ENCODE results near the gene FSIP2. TPM values are rescaled to one million over a fixed set of nuclear protein-coding genes. Genes with fewer than 3 reads are reported as not detected.

The FSIP2 gene
- total and polyA plus RNA-seq, 9 donors: 0.10 to 2.2 (median 0.61) TPM

- DNase-seq: no peak
- Histone ChIP-seq H3K27me3 (no peaks in the 10 kb centered on the region), H3K27ac (no peak overlapping the region), H3K36me3 (no peaks in the 10 kb centered on the region), H3K4me1 (ENCODE audit: insufficient read depth) (no peaks in the 10 kb centered on the region), H3K9me3 (no peaks in the 10 kb centered on the region), H3K4me3 (no peak overlapping the region)
- intact Hi-C loops (cut with DNase I): no loop called here
- TF ChIP-seq EP300 (IDR thresholded peaks at IDR 0.05) (no peak), CTCF (IDR thresholded peaks at IDR 0.05) (no peak), POLR2A (IDR thresholded peaks at IDR 0.05) (no peak)
- WGBS, 3 donors: 31 to 38% (median 32%) methylated on average over 2 of the region's 2 CpGs
Observed at GRCh38 chr2:185780890-185781289, 42.3 kb downstream of the FSIP2 start.

- Histone ChIP-seq H3K27me3 (no peaks in the 10 kb centered on the region), H3K4me3 (no peak overlapping the region), H3K9me3 (no peaks in the 10 kb centered on the region), H3K4me1 (ENCODE audit: insufficient read depth) (no peaks in the 10 kb centered on the region), H3K27ac (no peak overlapping the region), H3K36me3 (no peaks in the 10 kb centered on the region)
- TF ChIP-seq CTCF (IDR thresholded peaks at IDR 0.05): no peak
- no peak for TF ChIP-seq EP300 (IDR thresholded peaks at IDR 0.05)
- TF ChIP-seq POLR2A (IDR thresholded peaks at IDR 0.05): no peak
- 71 to 77% (median 76%) methylated on average over 4 of the region's 4 CpGs for WGBS, 3 donors
- intact Hi-C loops (cut with DNase I): no loop called here
- DNase-seq: no peak
Observed at GRCh38 chr2:185782223-185782769, 43.7 kb downstream of the FSIP2 start.

GRCh38 chr2:185785156-185785555 lies 46.6 kb downstream of the FSIP2 start:
- intact Hi-C loops (cut with DNase I): no loop called here
- H3K4me1 ChIP-seq (ENCODE audit: insufficient read depth): no peaks in the 10 kb centered on the region
- no peak overlapping the region for H3K27ac ChIP-seq
- H3K4me3 ChIP-seq: no peak overlapping the region
- DNase-seq: no peak
- no peaks in the 10 kb centered on the region for H3K36me3 ChIP-seq
- no peaks in the 10 kb centered on the region for H3K9me3 ChIP-seq
- TF ChIP-seq EP300 (IDR thresholded peaks at IDR 0.05) (no peak), POLR2A (IDR thresholded peaks at IDR 0.05) (no peak), CTCF (IDR thresholded peaks at IDR 0.05) (no peak)
- no peaks in the 10 kb centered on the region for H3K27me3 ChIP-seq

GRCh38 chr2:185785851-185786473 lies 47.4 kb downstream of the FSIP2 start:
- Histone ChIP-seq H3K27ac (no peak overlapping the region), H3K4me3 (no peak overlapping the region), H3K4me1 (ENCODE audit: insufficient read depth) (no peaks in the 10 kb centered on the region), H3K9me3 (no peaks in the 10 kb centered on the region), H3K36me3 (no peaks in the 10 kb centered on the region), H3K27me3 (no peaks in the 10 kb centered on the region)
- WGBS, 3 donors: 83 to 87% (median 87%) methylated on average over 2 of the region's 2 CpGs
- DNase-seq: no peak
- no peak for TF ChIP-seq EP300 (IDR thresholded peaks at IDR 0.05)
- intact Hi-C loops (cut with DNase I): no loop called here
